ENCODE data around the gene LAMTOR2.
"Not testable (repeated sequence)": the region's sequence is repeated elsewhere in the genome, so short reads cannot be mapped to it uniquely, and the experiment has no call there.

The LAMTOR2 gene

DNA sequence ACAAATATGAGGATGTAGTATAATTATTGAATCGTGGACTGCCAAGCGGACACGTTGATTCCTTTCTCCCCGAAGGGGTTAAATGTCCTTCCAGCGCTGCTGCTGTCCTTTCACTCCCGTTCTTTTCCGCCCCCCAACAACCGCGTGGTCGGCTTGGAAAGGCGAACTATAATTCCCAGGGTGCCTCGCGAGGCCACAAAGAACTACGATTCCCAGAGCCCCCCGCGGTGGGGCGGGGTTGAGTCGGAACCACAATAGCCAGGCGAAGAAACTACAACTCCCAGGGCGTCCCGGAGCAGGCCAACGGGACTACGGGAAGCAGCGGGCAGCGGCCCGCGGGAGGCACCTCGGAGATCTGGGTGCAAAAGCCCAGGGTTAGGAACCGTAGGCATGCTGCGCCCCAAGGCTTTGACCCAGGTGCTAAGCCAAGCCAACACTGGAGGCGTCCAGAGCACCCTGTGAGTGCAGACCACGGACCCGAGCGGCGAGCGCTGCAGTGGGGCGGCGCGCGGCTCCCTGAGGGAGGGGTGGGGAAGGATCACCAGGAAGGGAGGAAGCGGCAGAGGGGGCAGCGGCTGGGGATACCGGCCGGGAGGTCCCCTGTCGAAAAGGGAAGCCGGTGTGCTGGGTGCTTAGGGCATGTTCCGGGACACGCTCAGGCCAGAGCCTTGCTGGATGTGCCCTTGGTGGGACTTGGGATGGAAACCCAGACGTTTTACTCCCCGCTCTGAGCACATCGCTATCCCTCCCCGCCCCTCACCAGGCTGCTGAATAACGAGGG is at the start of gene LAMTOR2:
Gene LAMTOR2, plus strand, starts transcription at position 283 of the 781 bp plus-strand sequence. Its CDS starts 108 bp downstream, at position 391.
- DNase-seq (ENCODE audit: low read depth, low spot score) = peak; percentile 92

DNA sequence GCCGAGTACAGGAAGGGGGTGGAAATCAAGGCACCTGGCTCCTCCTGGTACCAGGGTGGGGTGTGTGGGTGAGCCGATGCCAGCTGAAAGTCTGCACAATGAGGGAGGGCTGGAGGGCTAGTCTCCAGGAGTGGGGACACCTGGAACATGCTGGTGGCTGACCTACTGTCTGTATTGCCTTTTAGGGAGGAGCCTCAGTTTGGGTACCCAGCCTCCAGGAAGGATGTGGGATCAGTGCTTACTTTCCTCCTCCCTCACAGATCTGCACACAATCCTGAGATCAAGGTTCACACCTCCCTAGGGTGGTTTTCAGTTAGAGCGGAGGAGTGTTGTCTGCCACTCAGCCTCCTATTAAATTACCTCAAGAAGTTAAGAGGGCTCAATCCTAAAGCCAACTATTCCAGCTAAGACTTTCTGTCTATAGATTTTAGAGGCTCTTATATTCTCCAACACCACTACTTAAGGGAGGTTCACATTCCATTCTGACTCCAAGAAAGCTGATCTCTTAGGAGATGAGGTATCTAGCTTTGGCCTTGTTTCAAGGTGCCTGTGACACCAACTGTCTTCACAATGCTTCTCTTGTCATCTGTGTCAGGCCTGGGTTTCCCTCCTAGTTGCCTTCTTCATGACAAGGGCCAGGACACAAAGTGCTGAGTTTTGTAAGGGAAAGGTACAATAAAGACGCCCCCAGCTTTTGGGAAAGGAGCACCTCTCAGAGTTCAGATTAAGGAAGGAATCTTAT is 49.6 kb upstream of the LAMTOR2 start:
- no peak for DNase-seq (ENCODE audit: low read depth, low spot score)

DNA sequence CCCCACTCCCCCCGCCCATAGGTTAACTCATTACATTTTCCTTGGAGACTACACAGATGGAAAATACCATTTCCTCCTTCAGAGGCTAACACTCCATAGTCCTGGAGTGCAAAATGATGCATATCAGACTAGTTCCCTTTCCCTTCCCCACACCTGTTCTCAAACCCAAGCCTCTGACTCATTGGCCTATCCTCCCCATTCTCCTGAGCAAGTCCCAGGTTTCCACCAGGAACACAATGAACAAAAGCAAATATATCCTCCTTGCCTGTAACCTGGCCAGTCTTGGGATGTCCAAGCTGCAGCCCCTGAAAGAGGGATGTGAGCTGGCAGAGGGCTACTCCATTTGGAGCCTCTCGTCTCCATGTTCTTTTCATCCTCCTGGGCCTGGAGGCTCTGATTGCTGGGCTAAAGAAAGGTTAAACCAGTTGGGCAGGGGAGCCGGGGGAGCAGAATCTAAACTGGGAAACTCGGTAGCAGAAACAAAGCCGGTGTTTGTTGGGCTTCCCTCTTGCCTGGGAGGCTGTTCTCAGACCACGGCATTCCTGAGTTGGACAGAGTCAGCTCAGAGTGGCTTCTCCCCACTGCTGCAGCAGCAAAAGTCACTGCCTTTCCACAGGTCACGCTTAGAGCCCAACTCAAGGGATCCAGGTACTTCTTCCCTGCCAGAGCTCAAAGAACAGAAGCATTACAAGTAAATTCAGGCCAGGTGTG is 47.8 kb upstream of the LAMTOR2 start:
- no peak for DNase-seq (ENCODE audit: low read depth, low spot score)

DNA sequence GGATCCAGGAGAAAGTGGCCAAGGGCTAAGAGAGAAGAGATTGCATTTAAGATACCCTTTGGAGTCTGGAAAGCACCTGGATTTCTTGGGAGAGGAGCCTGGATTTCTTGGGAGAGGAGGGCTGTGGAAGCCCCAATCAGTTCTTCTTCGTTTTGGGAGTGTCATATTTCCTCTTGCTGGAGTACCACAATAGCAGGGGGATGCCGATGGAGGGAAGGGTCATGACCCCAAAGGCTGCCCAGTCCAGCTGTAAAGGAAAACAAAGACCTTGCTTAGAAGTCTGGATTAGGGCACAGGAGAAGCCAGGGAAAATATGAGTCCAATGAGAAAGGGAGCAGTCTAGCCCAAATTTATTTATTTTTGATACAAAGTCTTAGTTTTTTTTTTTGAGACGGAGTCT is 45.2 kb upstream of the LAMTOR2 start:
- no peak for DNase-seq (ENCODE audit: low read depth, low spot score)

DNA sequence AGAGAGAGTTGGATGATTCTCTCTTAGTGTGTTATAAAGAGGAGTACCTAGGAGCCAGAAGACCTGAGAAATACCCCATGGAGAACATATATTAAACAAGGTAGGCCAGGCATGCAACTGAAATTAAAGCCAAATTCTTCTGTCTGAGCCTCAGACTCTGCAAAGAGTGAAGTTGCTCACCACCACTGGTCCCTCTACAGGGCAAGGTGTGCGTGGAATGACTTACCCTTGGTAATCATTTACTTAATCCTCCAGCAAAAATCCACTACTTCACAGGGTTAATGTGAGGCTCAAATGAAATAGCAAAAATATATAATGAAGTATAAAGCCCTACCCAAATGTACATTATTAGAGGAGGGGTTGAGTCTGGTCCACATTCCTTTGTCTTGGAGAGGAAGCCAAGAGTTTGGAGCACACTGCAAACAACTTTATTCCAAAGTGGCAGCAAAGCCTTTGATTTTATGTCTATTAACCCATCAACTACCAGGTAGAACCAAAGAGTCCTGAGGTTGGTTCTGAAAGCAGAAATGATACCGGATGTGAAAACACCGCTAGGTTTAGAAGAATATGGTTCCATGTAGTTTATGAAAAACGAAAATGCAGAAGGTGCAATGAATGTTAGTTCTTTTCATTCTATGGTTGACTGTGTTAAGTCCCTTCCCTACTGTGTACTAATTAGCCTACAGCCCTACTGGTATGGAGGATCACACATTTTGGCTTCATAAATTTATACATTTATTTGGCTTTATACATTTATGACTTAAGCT is 42.3 kb upstream of the LAMTOR2 start:
- no peak for DNase-seq (ENCODE audit: low read depth, low spot score)

DNA sequence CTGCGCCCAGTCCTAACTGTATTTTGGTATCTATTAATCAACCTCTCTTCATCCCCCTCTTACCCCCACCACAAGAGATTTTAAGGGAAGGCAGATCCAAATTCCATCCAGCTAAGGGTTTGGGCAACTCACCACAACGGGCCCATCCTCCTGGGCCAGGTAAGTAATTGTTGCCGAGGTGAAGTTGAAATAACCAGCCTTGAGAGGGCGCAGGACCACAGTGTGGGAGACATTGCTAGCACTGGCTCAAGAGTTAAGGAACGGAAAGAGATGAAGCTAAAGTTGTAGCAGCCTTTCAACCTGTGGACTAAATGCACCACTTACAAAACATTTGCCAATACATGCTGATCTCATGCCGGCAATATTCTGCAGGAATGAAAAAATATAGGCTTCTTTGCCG is 39.8 kb upstream of the LAMTOR2 start:
- no peak for DNase-seq (ENCODE audit: low read depth, low spot score)

DNA sequence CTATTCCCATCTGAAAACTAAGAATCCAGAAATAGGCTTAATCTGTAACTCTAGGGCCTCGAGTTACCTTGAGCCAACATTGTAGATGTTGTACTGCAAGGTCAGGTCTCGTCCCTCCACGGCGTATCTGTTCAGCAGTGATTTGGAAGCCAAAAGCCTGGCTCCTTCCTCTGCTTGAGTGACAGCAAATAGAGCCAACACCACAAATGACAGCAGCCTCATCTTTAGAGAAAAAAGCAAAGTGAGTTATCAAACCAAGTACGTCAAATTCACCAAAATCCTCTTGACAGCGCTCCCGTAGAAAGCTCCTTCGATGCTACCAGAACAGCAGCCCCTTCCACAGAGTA is 34.7 kb upstream of the LAMTOR2 start:
- DNase-seq (ENCODE audit: low read depth, low spot score) = no peak

DNA sequence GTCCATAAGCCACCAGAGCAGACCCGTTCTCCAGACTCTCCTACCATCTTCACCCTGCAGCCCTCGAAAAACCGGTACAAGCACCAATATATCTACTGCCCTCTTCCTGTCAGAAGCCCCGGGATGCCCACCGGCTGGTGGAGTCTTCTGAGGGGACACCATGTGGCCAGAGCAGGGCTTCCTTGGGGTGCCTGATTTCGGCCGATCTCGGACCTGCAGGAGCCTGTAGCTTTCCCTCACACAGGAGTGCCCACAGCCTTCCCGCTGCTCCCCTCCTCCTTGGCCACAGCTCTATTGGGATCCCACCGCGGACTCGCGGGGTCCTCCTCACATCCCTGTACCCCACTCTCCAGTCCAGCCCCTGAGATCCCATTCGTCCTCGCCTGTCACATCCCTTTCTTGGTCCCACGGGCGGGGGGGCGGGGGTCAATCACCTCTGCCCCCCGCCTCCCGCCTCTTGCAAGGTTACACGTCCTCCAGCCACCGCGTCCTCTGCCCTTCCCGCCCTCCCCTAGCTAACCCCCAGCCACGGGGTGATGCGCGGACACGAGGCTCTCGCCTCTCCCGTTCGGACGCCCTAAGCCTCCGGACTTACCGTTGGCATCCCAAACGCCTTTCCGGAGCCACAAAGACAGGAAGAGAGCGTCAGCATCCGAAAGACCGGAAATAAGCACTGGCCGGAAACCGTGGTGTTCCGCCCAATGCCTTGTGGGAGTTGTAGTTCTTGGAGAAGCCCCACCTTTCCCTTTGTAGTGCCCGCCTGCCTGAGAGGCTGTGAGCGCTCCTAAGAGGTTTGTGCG is 34.1 kb upstream of the LAMTOR2 start, which contains the start of gene SSR2:
Gene SSR2, minus strand, starts transcription at position 659 of the 800 bp plus-strand sequence. CDS start 784 bp downstream, outside the sequence.
- peak; percentile 78 for DNase-seq (ENCODE audit: low read depth, low spot score)

DNA sequence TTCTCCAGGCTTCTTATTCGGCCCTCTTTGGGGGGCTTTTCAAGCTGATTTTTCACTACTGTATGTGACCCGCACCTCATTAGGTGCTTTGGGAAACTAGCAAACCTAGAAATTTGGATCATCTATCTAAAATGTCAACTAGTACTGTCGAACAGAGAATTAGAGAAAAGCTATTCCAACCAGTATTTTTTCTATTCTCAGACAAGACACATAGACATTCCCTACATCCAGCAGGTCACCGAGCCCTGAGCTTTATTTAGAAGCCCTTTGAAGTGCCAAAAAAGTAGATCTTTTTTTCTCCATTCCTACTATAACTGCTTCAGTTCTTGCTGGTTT is 33.5 kb upstream of the LAMTOR2 start:
- no peak for DNase-seq (ENCODE audit: low read depth, low spot score)

DNA sequence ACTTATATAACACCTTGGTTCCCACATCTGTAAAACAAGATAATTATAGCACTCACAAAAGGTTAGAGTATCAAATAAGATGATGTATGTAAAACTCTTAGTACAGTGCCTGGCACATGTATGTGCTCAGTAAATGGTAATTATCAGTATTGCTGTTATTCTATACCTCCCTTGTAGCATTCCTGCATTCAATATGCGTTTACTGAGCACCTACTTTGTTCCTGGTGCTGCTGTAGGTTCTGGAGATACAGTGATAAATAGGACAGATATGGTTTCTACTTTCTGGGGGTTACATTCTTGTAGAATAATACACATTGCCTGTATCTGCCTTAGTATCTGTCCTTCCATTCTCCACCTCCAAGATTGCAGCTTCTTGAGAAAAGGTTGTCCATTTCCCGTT is 32.6 kb upstream of the LAMTOR2 start:
- no peak for DNase-seq (ENCODE audit: low read depth, low spot score)

DNA sequence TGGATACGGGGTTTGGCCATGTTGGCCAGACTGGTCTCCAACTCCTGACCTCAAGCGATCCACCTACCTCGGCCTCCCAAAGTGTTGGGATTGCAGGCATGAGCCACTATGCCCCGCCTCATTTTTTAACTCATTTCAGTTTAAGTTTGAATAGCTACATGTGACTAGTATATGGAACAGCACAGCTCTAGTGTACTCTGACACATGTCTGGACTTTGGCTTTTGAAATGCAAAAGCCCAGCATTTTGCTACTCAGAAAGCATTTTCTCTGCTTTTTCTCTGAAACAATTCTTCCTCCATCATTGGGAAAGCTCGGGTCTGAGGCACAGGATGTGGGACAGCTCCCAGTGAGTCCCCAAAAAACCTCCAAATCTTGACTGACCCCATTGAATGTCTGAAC is 29.8 kb upstream of the LAMTOR2 start:
- no peak for DNase-seq (ENCODE audit: low read depth, low spot score)

DNA sequence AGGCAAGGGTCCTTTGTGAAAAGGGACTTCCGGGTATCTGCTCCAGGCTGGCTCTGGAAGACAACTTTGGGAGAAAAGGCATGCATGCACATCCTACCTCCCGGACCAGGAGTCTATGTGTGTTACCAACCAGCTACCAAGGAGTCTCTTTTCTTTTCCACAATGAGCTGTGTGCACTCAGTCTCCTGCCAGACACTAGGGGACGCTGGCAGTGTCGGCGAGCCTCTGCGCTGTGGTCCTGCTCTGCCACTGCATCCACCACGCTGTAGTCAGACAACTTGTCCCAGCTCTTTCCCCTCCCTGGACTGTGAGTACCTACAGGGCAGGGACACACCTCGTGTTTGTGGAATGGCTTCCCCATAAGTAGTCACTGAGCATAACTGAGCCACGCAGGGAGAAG is 28.7 kb upstream of the LAMTOR2 start:
- DNase-seq (ENCODE audit: low read depth, low spot score) = no peak

DNA sequence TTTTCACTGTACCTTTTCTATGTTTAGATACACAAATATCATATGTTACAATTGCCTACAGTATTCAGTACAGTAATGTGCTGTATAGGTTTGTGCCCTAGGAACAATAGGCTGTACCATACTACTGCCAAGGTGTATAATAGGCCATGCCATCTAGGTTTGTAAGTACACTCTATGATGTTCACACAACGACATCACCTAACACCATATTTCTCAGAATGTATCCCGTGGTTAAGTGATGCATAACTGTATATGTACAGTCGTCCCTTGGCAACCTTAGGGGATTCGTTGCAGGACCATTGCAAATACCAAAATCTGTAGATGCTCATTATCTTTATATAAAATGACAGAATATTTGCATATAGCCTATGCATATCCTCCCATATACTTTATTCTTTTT is 28.0 kb upstream of the LAMTOR2 start:
- no peak for DNase-seq (ENCODE audit: low read depth, low spot score)

DNA sequence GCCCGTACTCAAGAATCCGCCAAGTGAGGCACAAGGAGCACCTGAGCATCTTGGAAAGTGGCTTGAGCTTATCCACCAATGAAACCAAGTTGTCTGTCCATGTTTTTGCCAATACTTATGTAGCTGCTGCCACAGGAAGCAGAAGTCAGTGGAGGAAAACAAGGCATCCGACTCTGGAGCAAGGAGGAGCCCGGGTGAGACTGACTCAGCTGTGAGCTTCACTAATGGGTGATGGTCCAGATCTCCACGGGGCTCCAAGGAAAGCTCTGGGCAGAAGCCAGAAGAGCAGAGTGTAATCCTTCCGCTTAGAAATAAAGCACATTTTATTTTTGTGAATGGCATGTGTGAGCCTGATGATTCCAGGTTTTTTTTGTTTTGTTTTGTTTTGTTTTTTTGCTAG is 21.6 kb upstream of the LAMTOR2 start:
- DNase-seq (ENCODE audit: low read depth, low spot score) = peak; percentile 62

DNA sequence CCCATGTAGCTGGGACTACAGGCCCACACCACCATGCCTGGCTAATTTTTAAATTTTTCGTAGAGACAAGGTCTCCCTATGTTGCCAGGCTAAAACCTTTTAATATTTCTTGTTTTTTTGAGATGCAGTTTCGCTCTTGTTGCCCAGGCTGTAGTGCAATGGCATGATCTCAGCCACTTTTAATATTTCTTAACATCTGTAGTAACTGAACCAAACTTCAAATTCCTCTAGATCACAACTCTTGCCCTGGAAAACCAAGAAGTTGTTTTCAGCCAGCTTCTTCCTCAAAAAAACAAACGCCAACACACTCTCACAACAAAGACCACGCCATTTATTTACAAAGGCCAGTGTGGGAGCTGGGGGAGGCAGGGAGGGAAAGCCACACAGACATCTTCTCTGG is 19.6 kb upstream of the LAMTOR2 start:
- not testable (repeated sequence) for DNase-seq (ENCODE audit: low read depth, low spot score)

DNA sequence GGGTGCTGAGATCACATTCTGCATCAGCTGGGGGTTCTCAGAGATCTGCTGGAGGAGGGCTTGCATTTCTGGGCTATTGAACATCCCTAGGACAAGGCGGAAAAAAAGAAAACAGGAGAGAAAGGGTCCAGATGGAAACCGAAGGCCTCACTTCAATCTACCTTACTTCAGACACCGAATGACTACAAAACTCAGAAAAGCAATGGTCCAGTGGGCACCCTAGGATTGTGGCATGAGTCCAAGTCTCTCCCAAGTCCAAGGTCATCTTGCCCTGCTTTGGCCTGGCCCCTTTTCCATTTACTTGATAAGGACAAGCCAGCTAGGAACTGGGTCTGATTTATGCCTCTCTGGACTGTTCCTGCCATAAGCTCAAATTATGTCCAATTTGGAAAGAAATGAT is 11.8 kb upstream of the LAMTOR2 start:
- no peak for DNase-seq (ENCODE audit: low read depth, low spot score)

DNA sequence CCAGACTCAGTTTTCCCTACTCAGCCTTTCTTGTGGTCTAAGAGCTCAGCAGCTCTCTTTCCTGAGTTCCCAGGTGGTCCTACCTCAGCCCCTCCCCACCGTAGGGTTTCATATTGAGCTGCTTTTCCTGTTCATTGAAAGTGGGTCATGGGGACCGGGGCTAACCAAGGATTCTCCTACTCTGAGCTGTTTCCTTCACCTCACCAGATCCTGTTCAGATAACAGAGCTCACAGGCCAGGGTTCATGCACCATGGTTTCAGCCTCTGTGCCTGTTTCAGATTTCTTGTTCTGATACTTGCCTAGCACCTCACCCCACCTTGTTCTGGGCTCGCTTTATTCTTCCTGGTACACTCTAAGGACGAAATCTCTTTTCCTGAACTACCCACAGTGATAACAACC is 9.5 kb upstream of the LAMTOR2 start:
- no peak for DNase-seq (ENCODE audit: low read depth, low spot score)

DNA sequence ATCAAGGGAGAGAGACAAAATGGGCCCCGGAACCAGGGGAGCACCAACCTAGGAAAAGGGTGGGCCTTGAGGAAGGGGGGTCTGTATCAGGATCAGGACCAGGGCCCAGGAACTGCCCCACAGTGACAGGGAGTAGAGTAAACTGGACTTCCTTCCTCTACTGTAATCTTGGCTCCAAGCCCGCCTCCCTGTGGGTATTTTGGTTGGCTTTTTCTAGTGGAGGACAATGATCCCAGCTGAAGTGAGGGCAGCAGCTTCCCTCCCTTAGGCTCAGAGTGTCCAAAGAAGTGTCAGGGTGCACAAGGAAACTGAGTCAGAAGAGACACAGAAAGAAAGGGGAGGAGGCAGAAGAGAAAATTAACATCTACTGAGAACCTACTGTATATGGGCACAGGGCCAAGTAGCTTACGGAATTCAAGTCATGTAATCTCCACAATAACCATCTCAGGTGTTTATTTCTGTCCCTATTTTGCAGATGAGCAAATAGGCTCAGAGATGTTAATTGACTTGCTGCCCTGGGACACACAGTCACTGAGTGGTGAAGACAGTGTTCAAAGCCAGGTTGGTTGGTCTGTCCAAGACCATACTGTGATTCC is 5.8 kb upstream of the LAMTOR2 start:
- DNase-seq (ENCODE audit: low read depth, low spot score) = no peak

DNA sequence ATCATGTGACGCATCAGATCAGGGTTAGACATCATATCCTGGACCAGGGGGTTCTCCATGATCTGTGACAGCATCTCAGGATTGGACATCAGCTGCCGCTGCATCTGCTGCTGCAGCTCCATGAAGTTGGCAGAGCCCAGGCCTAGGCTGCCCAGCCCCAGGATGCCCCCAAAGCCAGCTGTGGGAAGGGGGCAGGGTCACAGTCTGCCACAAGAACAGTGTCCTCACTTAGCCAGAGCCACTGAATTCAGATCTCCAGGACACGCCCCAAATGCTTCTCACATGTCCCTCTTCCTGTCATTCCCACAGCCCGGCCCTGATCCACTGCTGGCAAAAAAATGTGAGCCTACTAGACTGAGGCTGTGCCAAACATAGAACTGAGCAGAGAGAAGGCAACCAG is 4.2 kb upstream of the LAMTOR2 start:
- DNase-seq (ENCODE audit: low read depth, low spot score) = no peak

DNA sequence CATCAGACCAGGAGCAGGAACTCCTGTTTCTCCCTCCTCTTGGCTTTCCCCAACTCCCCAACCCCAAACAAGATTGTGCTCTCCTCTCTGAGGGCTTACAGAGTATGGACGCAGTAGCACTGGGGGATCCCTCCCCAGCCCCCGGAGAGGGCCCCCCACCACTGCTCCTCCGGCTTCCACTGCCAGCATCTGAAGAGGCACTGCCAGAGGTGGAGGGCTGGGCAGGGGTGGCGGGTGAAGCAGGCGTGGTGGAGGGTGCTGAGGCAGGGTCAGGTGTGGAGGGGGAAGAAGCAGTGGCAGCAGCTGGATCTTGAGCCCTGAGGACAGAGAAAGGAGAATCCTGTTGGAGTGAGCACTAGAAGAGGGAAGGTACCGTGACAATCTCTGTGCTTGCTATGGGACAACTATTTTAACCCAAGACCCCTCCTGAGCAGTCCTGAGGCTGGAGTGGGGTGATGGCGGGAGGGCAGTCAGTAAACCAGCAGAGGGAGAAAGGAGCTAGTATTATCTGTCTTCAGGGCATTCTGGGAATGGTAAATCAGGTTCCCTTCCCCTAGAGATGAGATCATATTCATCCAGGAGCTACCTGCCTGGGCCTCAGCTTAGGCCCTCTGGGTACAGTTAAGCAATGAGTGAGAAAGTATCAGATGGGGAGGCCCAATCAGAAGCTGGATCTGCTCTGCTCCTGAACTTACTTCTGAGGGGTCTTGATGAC is 3.4 kb upstream of the LAMTOR2 start:
- no peak for DNase-seq (ENCODE audit: low read depth, low spot score)
